Measurements from ENCODE around the gene CCDC3.
A peak's percentile ranks its signal among the peaks of the same experiment; 100 is the strongest.

CCDC3 gene

GRCh38 chr10:12981570-12981969, 19.9 kb downstream of the CCDC3 start:
- no peak overlapping the region for H3K4me3 ChIP-seq (ENCODE audit: low read length)
- DNase-seq (ENCODE audit: low read depth) = peak; percentile 17
- TF ChIP-seq, protein P1, sequence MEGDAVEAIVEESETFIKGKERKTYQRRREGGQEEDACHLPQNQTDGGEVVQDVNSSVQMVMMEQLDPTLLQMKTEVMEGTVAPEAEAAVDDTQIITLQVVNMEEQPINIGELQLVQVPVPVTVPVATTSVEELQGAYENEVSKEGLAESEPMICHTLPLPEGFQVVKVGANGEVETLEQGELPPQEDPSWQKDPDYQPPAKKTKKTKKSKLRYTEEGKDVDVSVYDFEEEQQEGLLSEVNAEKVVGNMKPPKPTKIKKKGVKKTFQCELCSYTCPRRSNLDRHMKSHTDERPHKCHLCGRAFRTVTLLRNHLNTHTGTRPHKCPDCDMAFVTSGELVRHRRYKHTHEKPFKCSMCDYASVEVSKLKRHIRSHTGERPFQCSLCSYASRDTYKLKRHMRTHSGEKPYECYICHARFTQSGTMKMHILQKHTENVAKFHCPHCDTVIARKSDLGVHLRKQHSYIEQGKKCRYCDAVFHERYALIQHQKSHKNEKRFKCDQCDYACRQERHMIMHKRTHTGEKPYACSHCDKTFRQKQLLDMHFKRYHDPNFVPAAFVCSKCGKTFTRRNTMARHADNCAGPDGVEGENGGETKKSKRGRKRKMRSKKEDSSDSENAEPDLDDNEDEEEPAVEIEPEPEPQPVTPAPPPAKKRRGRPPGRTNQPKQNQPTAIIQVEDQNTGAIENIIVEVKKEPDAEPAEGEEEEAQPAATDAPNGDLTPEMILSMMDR (conservative IDR thresholded peaks at IDR 0.05; ENCODE audit: low read depth, low read length) = no peak

DNA sequence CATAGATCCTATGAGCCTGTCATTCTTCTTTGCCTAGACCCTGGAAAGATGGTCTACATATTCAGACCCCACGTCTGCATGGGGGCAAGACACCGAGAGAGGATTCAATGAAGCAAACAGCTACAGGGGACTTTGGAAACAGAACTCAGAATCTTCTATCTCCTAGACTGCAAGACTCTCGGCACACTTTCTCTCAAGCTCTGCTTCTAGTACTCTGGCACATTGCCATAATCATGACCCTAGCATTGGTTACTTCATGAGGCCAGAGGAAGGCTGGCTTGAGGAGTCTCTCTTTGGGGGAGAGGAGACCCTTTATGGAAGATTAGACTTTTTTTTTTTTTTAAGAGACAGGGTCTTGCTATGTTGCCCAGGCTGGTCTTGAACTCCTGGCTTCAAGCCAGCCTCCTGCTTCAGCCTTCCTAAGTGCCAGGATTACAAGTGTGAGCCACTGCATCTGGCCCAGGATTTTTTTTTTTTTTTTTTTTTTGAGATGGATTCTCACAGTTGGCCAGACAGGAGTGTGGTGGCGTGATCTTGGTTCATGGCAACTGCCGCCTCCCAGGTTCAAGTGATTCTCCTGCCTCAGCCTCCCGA, 20.7 kb downstream of the CCDC3 start:
- H3K4me3 ChIP-seq (ENCODE audit: low read length) = no peak overlapping the region
- TF ChIP-seq, protein P1 (conservative IDR thresholded peaks at IDR 0.05; ENCODE audit: low read depth, low read length) = no peak
- DNase-seq (ENCODE audit: low read depth) = no peak

DNA sequence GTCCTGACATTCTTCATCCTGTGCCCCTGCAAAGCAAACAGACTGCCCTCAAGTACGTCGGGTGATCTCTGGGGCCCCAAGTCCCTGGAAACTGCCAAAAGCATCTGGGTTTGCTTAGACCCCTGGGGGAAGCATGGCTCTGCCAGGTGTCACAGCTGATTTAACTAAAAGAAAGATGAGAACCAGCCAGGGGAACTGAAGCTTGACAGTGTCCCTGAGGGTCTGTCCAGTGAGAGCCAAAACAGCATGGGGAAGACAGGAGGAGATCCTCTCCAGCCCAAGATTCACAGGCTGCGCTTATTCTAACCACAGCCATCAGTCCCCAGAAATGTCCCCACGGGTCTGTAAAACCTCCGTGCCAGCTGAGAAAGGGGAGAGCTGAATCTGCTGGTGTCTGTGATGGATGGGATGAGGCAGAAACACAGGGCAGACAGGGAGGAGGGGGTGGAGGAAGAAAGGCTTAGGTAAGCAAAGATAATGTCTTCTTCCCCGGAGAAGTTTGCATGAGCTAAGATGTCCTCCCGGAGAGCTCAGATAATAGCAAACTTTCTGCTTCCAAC, 21.3 kb downstream of the CCDC3 start:
- TF ChIP-seq, protein P1 (conservative IDR thresholded peaks at IDR 0.05; ENCODE audit: low read depth, low read length) = no peak
- DNase-seq (ENCODE audit: low read depth) = no peak
- no peak overlapping the region for H3K4me3 ChIP-seq (ENCODE audit: low read length)

DNA sequence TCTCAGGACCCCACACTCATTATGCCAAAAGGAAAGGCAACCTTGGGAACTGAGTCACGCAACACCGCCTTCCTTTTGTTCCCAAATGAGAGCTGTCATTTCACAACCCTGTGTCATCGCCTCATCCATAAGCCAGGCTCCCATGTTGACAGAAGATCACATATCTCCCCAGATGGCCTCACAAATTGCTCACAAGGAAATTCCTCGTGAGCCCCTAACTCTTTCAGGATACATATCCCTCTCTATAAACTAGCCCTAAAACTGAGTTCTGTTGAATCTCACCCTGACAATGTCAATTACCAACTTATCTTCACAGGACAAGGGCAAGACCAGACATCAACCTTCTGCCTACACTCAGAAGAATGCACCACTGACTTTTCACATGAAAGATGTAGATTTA, 22.6 kb downstream of the CCDC3 start:
- TF ChIP-seq, protein P1 (conservative IDR thresholded peaks at IDR 0.05; ENCODE audit: low read depth, low read length) = no peak

DNA sequence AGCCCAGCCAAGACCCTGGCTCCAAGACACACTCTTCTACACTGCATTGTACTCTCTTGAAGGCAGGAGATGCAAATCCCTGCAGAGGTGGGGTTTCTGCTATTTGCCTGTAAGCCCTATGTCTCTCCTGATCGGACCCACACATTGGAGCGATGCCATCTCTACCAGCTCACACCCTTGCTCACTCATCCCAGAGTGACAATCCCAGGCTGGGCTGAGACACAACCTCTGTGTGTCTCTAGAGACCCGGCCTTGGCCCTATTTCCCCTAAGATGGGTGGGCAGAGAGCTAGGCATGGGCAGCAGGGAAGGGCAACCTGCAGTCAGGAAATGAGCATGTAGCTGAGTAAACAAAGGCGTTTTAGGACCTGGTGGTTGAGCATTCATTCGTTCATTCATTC, 25.6 kb downstream of the CCDC3 start:
- no peak for DNase-seq (ENCODE audit: low read depth)
- no peak overlapping the region for H3K4me3 ChIP-seq (ENCODE audit: low read length)
- TF ChIP-seq, protein P1 (conservative IDR thresholded peaks at IDR 0.05; ENCODE audit: low read depth, low read length) = no peak

More for the DNA sequence above, 22.6 kb downstream of the CCDC3 start:
- no peak for DNase-seq (ENCODE audit: low read depth)
- H3K4me3 ChIP-seq (ENCODE audit: low read length) = no peak overlapping the region

DNA sequence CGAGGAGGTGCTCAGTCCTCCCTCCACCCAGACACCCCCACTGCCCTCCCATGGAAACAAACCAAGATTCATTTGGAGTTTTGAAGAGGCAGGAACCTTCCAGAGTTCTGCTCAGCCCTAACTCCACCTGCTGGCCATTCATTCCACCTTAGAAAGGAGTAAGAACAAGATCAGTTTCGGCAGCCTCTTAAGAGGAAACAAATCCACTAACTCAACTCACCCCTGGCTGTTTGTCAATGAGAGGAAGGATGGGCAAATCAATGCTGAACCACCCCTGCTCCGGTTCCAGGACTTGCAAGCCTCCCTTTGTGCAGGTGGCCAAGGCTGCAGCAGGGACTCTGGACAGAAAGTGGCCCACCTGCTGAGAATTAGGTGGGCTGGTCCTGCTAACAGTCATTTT, 26.2 kb downstream of the CCDC3 start:
- TF ChIP-seq, protein P1 (conservative IDR thresholded peaks at IDR 0.05; ENCODE audit: low read depth, low read length) = peak; percentile 34
- no peak for DNase-seq (ENCODE audit: low read depth)
- H3K4me3 ChIP-seq (ENCODE audit: low read length) = no peak overlapping the region

GRCh38 chr10:12974491-12975199, 26.9 kb downstream of the CCDC3 start:
- TF ChIP-seq, protein P1 (conservative IDR thresholded peaks at IDR 0.05; ENCODE audit: low read depth, low read length) = no peak
- H3K4me3 ChIP-seq (ENCODE audit: low read length) = no peak overlapping the region
- DNase-seq (ENCODE audit: low read depth) = no peak
